Natural killer cell (primary cell): ENCODE results near the gene C3. TPM values are rescaled to one million over a fixed set of nuclear protein-coding genes. Genes with fewer than 3 reads are reported as not detected.
A peak's percentile ranks its signal among the peaks of the same experiment; 100 is the strongest.

Experiments used
- ATAC-seq, 3 donors: fragments of 150-1000 bp in 2 of 3; fragments of 200-7000 bp in 1 of 3; cut with Tn5 transposase; 1 replicate in 1 of 3; 2 replicates in 2 of 3; pipeline ENCODE4 v1.10.0; 2021; ENCODE audit warnings: mild to moderate bottlenecking in 2 of 3, moderate library complexity in 2 of 3
- DNase-seq, 2 donors: peaks; one replicate each; pipeline versions ENCODE4 v3.0.0 to v3.0.0-alpha.2; 2013 to 2021; ENCODE audit warnings: mixed read lengths in 1 of 2
- H3K27ac ChIP-seq: one replicate; pipeline ENCODE4 v1.5.1; 2013; ENCODE audit warnings: mild to moderate bottlenecking, low read length
- H3K27me3 ChIP-seq: one replicate; pipeline ENCODE4 v1.6.1; 2013; ENCODE audit warnings: low read length; ENCODE audit not compliant: control insufficient read depth, insufficient read depth
- H3K36me3 ChIP-seq: one replicate; pipeline ENCODE4 v1.6.1; 2013; ENCODE audit warnings: low read length; ENCODE audit not compliant: control insufficient read depth, insufficient read depth
- H3K4me1 ChIP-seq: one replicate; pipeline ENCODE4 v1.6.1; 2013; ENCODE audit warnings: low read length; ENCODE audit not compliant: control insufficient read depth, insufficient read depth
- H3K4me3 ChIP-seq: one replicate; pipeline ENCODE4 v1.5.1; 2013; ENCODE audit warnings: low read length
- H3K9me3 ChIP-seq: one replicate; pipeline ENCODE4 v1.6.1; 2013; ENCODE audit warnings: low read length; ENCODE audit not compliant: control insufficient read depth, insufficient read depth
- H3K27ac Mint-ChIP-seq, 2 donors: one replicate each; pipeline ENCODE4 v1.8.0; 2022; ENCODE audit warnings: mild to moderate bottlenecking in 2 of 2, mixed read lengths in 2 of 2, moderate library complexity in 1 of 2
- H3K27me3 Mint-ChIP-seq, 2 donors: one replicate each; pipeline ENCODE4 v1.8.0; 2022; ENCODE audit warnings: low read depth in 2 of 2, mixed read lengths in 2 of 2
- H3K36me3 Mint-ChIP-seq: one replicate; pipeline ENCODE4 v1.8.0; 2022; ENCODE audit warnings: mixed read lengths
- H3K4me1 Mint-ChIP-seq, 2 donors: one replicate each; pipeline ENCODE4 v1.8.0; 2022; ENCODE audit warnings: mixed read lengths in 2 of 2
- H3K4me3 Mint-ChIP-seq: one replicate; pipeline ENCODE4 v1.8.0; 2022; ENCODE audit warnings: mild to moderate bottlenecking, moderate library complexity, mixed read lengths
- H3K9me3 Mint-ChIP-seq, 2 donors: one replicate each; pipeline ENCODE4 v1.8.0; 2022; ENCODE audit warnings: mixed read lengths in 2 of 2
- WGBS: methylation state at CpG from one replicate; pipeline ENCODE4 v1.1.7; 2013; ENCODE audit warnings: missing lambda C conversion rate; ENCODE audit not compliant: insufficient coverage; 5-methylcytosine and 5-hydroxymethylcytosine counted together
- intact Hi-C: fragments of 100-400 bp; cut with micrococcal nuclease; formaldehyde crosslinking; loops from one replicate; pipeline ENCODE4 v1.14.2; 2022
- total RNA-seq, 4 donors: library from RNA; stranded (reverse); fragments of 120-200 nt in 1 of 4; gene quantifications; one replicate each; pipeline versions ENCODE4 v1.2.3 to v1.2.4, GENCODE V29; 2013 to 2022
- TF ChIP-seq, protein P1 (sequence below): fragments of 200-600 bp; IDR thresholded peaks from one replicate; pipeline ENCODE4 v1.8.0; 2022; ENCODE audit warnings: antibody characterized with exemption

Gene C3
- total RNA-seq, 3 donors from 2014 or later (not counting 1 experiment from before 2014, with no cell fraction given) = 0.38 to 5.5 TPM; not detected in 1

DNA sequence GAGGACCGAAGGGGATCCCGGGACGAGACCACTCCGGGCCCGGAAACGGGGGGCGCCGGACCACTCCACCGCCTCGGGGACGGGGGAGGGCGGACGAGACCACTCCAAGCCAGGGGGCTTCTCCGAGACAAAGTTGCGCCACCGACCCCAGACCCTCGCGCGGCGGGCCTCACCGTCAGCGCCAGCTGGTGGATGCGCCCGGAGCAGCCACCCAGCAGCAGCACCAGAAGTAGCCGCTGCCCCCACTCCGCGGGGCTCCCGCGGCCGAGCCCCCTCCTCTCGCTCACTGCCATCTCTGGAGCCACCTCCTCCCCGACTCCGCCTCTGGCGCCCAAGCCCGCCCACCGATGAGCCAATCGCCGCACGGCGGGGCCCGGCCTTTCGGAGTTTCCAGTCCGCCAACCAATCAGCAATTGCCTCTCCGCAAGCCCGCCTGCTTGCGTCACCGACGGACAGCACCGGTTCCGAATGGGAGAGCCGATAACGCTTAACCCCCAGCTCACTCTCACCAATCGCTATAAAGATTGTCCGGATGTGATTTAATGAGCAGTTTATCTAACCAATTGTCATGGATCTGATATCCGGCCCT lies 16.9 kb upstream of the C3 start, which contains the start of gene GPR108:
Gene GPR108, minus strand, starts transcription at position 297 of the 589 bp plus-strand sequence. Its CDS starts 4 bp downstream, at position 293.
- H3K27ac ChIP-seq = peak within 1 kb of the TSS; percentile 94
- ATAC-seq = peak; percentile 70 to 89 (median 77)
- TF ChIP-seq, protein P1, sequence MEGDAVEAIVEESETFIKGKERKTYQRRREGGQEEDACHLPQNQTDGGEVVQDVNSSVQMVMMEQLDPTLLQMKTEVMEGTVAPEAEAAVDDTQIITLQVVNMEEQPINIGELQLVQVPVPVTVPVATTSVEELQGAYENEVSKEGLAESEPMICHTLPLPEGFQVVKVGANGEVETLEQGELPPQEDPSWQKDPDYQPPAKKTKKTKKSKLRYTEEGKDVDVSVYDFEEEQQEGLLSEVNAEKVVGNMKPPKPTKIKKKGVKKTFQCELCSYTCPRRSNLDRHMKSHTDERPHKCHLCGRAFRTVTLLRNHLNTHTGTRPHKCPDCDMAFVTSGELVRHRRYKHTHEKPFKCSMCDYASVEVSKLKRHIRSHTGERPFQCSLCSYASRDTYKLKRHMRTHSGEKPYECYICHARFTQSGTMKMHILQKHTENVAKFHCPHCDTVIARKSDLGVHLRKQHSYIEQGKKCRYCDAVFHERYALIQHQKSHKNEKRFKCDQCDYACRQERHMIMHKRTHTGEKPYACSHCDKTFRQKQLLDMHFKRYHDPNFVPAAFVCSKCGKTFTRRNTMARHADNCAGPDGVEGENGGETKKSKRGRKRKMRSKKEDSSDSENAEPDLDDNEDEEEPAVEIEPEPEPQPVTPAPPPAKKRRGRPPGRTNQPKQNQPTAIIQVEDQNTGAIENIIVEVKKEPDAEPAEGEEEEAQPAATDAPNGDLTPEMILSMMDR = no peak
- H3K4me1 ChIP-seq = peaks cover 53% of the 10 kb centered on the region
- peak within 1 kb of the TSS; percentile 80 for H3K4me3 ChIP-seq
- peaks cover 13% of the 10 kb centered on the region for H3K36me3 ChIP-seq
- DNase-seq = peak; percentile 99
- Mint-ChIP-seq H3K27ac (peak within 1 kb of the TSS; percentile 98), H3K9me3 (no peaks in the 10 kb centered on the region), H3K4me3 (peak within 1 kb of the TSS; percentile 96), H3K4me1 (peaks cover 29 to 41% of the 10 kb centered on the region in 2 donors), H3K27me3 (no peaks in the 10 kb centered on the region), H3K36me3 (no peaks in the 10 kb centered on the region)
- 0% methylated on average over 55 of the region's 55 CpGs for WGBS
- H3K27me3 ChIP-seq = no peaks in the 10 kb centered on the region
- intact Hi-C loops = loop anchor here (1.0 to 5.0 kb wide), 5 partner anchors 35 to 220 kb away; partner anchors contain the start of gene VAV1
- H3K9me3 ChIP-seq = no peaks in the 10 kb centered on the region

DNA sequence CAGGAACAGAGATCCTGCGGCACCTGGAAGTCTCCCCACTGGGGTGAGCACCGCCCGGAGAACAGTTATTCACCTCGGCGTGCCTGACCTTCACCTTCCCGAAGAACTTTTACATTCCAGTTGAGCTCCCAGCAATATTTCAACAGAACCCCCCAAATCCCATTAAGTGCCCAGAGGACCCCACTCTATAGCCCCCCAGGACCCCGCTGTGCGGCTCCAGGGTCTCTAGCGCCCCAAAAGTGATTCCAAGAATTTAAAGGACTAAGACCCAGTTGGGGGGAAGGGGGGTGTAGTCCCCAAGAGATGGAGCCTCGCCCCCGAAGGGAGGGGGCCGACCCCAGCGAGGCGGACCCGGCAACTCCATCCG lies 16.4 kb upstream of the C3 start:
- Mint-ChIP-seq H3K36me3 (no peaks in the 10 kb centered on the region), H3K9me3 (no peaks in the 10 kb centered on the region), H3K4me3 (peak overlapping the region; percentile 94), H3K27ac (peak overlapping the region; percentile 98), H3K27me3 (no peaks in the 10 kb centered on the region), H3K4me1 (peaks cover 29 to 41% of the 10 kb centered on the region in 2 donors)
- intact Hi-C loops = loop anchor here (1.0 to 5.0 kb wide), 6 partner anchors 35 to 220 kb away; partner anchors contain the start of gene VAV1
- WGBS = 0% methylated on average over 15 of the region's 16 CpGs
- Histone ChIP-seq H3K4me1 (peaks cover 53% of the 10 kb centered on the region), H3K27ac (peak overlapping the region; percentile 94), H3K9me3 (no peaks in the 10 kb centered on the region), H3K27me3 (no peaks in the 10 kb centered on the region), H3K36me3 (peaks cover 18% of the 10 kb centered on the region), H3K4me3 (peak overlapping the region; percentile 80)
- TF ChIP-seq, protein P1 = no peak
- DNase-seq (no peak), ATAC-seq (peak in 1 of 3 donors; percentile 1)

DNA sequence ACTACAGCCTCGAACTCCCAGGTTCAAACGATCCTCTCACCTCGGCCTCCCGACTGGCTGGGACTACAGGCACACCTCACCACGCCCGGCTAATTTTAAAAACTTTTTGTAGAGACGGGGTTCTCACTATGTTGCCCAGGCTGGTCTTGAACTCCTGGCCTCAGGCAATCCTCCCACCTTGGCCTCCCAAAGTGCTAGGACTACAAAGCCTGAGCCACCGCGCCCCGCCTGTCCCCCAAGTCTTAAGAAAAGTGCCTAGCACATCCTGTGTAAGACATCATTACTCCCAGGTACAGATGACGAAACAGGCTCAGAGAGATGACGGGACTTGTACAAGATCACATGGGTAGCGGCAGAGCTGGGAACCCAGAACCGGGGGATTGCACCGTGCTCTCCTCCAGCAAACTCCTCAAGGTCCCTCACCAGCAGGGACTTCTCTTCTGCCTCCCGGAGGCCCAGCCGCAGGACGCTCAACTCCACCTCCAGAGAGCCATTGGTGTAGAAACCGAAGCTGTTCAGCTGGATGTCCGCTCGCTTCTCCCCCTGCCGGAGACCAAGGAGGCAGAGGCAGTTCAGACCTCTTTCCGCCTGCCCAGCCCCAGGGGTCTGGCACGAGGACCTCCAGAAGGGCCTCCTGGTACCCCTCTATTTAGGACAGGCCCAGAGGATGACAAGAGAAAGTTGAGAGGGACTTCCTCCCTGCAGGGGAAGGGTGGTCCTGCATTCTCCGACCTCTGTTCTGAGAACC lies 15.9 kb upstream of the C3 start:
- peak; percentile 66 to 88 for DNase-seq

More for the DNA sequence above, 15.9 kb upstream of the C3 start:
- Histone ChIP-seq H3K4me1 (peaks cover 53% of the 10 kb centered on the region), H3K27me3 (no peaks in the 10 kb centered on the region), H3K36me3 (peaks cover 22% of the 10 kb centered on the region), H3K4me3 (peak overlapping the region; percentile 80), H3K27ac (peak overlapping the region; percentile 94), H3K9me3 (no peaks in the 10 kb centered on the region)
- peak overlapping the region; percentile 94 for H3K4me3 Mint-ChIP-seq
- H3K9me3 Mint-ChIP-seq = no peaks in the 10 kb centered on the region
- 22% methylated on average over 25 of the region's 25 CpGs for WGBS
- H3K27me3 Mint-ChIP-seq = no peaks in the 10 kb centered on the region
- no peaks in the 10 kb centered on the region for H3K36me3 Mint-ChIP-seq
- H3K27ac Mint-ChIP-seq = peak overlapping the region; percentile 98
- peaks cover 29 to 41% of the 10 kb centered on the region in 2 donors for H3K4me1 Mint-ChIP-seq
- peak; percentile 9 to 13 (median 11) for ATAC-seq
- intact Hi-C loops = loop anchor here (1.0 to 5.0 kb wide), 3 partner anchors 74 to 219 kb away; no protein-coding TSS in a partner anchor
- TF ChIP-seq, protein P1 = peak; percentile 72
